SKM-1 treated with dmso at 0.1 percent for 144 hours (cell line): ENCODE data around the gene SCGB1D2.
"Not testable (repeated sequence)": the region's sequence is repeated elsewhere in the genome, so short reads cannot be mapped to it uniquely, and the experiment has no call there.

Experiments
- DNase-seq: peaks from one replicate; lab custom pipeline; 2025; ENCODE audit not compliant: unreplicated experiment; lab: John Stamatoyannopoulos, UW

Gene SCGB1D2

GRCh38 chr11:62242021-62242420 is at the start of gene SCGB1D2:
SCGB1D2 (plus strand) TSS chr11:62242239; CDS start chr11:62242308, 69 bp downstream.
- DNase-seq: no peak

GRCh38 chr11:62193952-62194351 is 48.1 kb upstream of the SCGB1D2 start:
- DNase-seq: no peak

GRCh38 chr11:62195010-62195409 is 47.0 kb upstream of the SCGB1D2 start:
- not testable (repeated sequence) for DNase-seq

GRCh38 chr11:62195945-62196344 is 46.1 kb upstream of the SCGB1D2 start:
- DNase-seq: no peak

- DNase-seq: not testable (repeated sequence)
These were observed 44.6 kb upstream of the SCGB1D2 start for GRCh38 chr11:62197400-62197799.

GRCh38 chr11:62201376-62201775 is 40.7 kb upstream of the SCGB1D2 start:
- no peak for DNase-seq

GRCh38 chr11:62202910-62203309 is 39.1 kb upstream of the SCGB1D2 start:
- no peak for DNase-seq

GRCh38 chr11:62204430-62204829 is 37.6 kb upstream of the SCGB1D2 start:
- DNase-seq: no peak

GRCh38 chr11:62205441-62205840 is 36.6 kb upstream of the SCGB1D2 start:
- DNase-seq: no peak

GRCh38 chr11:62206276-62207066 is 35.6 kb upstream of the SCGB1D2 start:
- DNase-seq: not testable (repeated sequence)

- DNase-seq: no peak
These were observed 33.3 kb upstream of the SCGB1D2 start for GRCh38 chr11:62208785-62209144.

- no peak for DNase-seq
These were observed 24.8 kb upstream of the SCGB1D2 start for GRCh38 chr11:62217191-62217748.

- DNase-seq: no peak
These were observed 20.5 kb upstream of the SCGB1D2 start for GRCh38 chr11:62221498-62221897.

GRCh38 chr11:62223095-62223494 is 18.9 kb upstream of the SCGB1D2 start:
- DNase-seq: no peak

GRCh38 chr11:62233730-62234129 is 8.3 kb upstream of the SCGB1D2 start:
- DNase-seq: no peak

GRCh38 chr11:62236187-62236586 is 5.9 kb upstream of the SCGB1D2 start:
- DNase-seq: no peak

- no peak for DNase-seq
These were observed 4.5 kb upstream of the SCGB1D2 start for GRCh38 chr11:62237499-62237898.

GRCh38 chr11:62238151-62238550 is 3.9 kb upstream of the SCGB1D2 start:
- DNase-seq: no peak

- no peak for DNase-seq
These were observed 944 bp upstream of the SCGB1D2 start for GRCh38 chr11:62241095-62241494.

- no peak for DNase-seq
These were observed 3.3 kb downstream of the SCGB1D2 start for GRCh38 chr11:62245271-62245753.

- no peak for DNase-seq
These were observed 9.7 kb downstream of the SCGB1D2 start for GRCh38 chr11:62251698-62252097.

GRCh38 chr11:62253999-62254542 is 12.0 kb downstream of the SCGB1D2 start:
- no peak for DNase-seq
